VCaP (cell line): ENCODE data around the gene SREK1IP1.

ENCODE experiments used
- H3K27ac ChIP-seq: fragments of 450-650 bp; 2 replicates; pipeline ENCODE4 v1.5.1; 2017
- CTCF ChIP-seq: fragments of 450-650 bp; conservative IDR thresholded peaks from 2 replicates; pipeline ENCODE4 v1.5.1; 2017; ENCODE audit warnings: mild to moderate bottlenecking, moderate library complexity

The SREK1IP1 gene

GRCh38 chr5:64796301-64796700 is 27.8 kb upstream of the SREK1IP1 start:
- no peak overlapping the region for H3K27ac ChIP-seq
- TF ChIP-seq CTCF, result no peak

- no peak for TF ChIP-seq CTCF
Observed at GRCh38 chr5:64794053-64794770, 25.7 kb upstream of the SREK1IP1 start.

GRCh38 chr5:64792469-64792868 is 24.0 kb upstream of the SREK1IP1 start:
- no peak overlapping the region for H3K27ac ChIP-seq
- no peak for TF ChIP-seq CTCF

More at GRCh38 chr5:64794053-64794770, 25.7 kb upstream of the SREK1IP1 start:
- no peak overlapping the region for H3K27ac ChIP-seq

GRCh38 chr5:64790210-64790609 is 21.7 kb upstream of the SREK1IP1 start:
- TF ChIP-seq CTCF, result no peak
- H3K27ac ChIP-seq, result no peak overlapping the region

GRCh38 chr5:64789457-64789856 is 21.0 kb upstream of the SREK1IP1 start:
- TF ChIP-seq CTCF, result no peak
- no peak overlapping the region for H3K27ac ChIP-seq

GRCh38 chr5:64788156-64788555 is 19.7 kb upstream of the SREK1IP1 start:
- no peak for TF ChIP-seq CTCF
- H3K27ac ChIP-seq, result no peak overlapping the region

GRCh38 chr5:64786372-64786771 is 17.9 kb upstream of the SREK1IP1 start:
- no peak overlapping the region for H3K27ac ChIP-seq
- no peak for TF ChIP-seq CTCF
